Activated naive CD4-positive, alpha-beta T cell treated with anti-CD3 and anti-CD28 coated beads, Interleukin-2, amount 50 U/mL, for 72 hours (primary cell): ENCODE data around the gene IP6K3. TPM values are rescaled to one million over a fixed set of nuclear protein-coding genes. Genes with fewer than 3 reads are reported as not detected.
A peak's percentile ranks its signal among the peaks of the same experiment; 100 is the strongest.

Experiments
- ATAC-seq, 2 donors: fragments of 150-1000 bp; cut with Tn5 transposase; 2 replicates each; pipeline ENCODE4 v1.10.0; 2021; ENCODE audit warnings: mild to moderate bottlenecking in 2 of 2, moderate library complexity in 2 of 2
- DNase-seq, 2 donors: peaks; one replicate each; pipeline ENCODE4 v3.0.0; 2021 to 2022; ENCODE audit warnings: low spot score in 2 of 2
- H3K27ac Mint-ChIP-seq, 2 donors: one replicate each; pipeline ENCODE4 v1.8.0; 2022; ENCODE audit warnings: mild to moderate bottlenecking in 2 of 2, mixed read lengths in 2 of 2
- H3K36me3 Mint-ChIP-seq, 2 donors: one replicate each; pipeline ENCODE4 v1.8.0; 2022; ENCODE audit warnings: mixed read lengths in 2 of 2
- H3K9me3 Mint-ChIP-seq, 2 donors: one replicate each; pipeline ENCODE4 v1.8.0; 2022; ENCODE audit warnings: mixed read lengths in 2 of 2
- total RNA-seq, 2 donors: library from RNA; stranded (reverse); gene quantifications; one replicate each; pipeline ENCODE4 v1.2.3, GENCODE V29; 2022

The IP6K3 gene
- total RNA-seq, 2 donors from 2014 or later, result not detected

GRCh38 chr6:33768644-33769120 lies 22.0 kb upstream of the IP6K3 start:
- ATAC-seq, result peak; percentile 67 to 81
- H3K36me3 Mint-ChIP-seq, result no peaks in the 10 kb centered on the region
- no peak overlapping the region for H3K27ac Mint-ChIP-seq

DNA sequence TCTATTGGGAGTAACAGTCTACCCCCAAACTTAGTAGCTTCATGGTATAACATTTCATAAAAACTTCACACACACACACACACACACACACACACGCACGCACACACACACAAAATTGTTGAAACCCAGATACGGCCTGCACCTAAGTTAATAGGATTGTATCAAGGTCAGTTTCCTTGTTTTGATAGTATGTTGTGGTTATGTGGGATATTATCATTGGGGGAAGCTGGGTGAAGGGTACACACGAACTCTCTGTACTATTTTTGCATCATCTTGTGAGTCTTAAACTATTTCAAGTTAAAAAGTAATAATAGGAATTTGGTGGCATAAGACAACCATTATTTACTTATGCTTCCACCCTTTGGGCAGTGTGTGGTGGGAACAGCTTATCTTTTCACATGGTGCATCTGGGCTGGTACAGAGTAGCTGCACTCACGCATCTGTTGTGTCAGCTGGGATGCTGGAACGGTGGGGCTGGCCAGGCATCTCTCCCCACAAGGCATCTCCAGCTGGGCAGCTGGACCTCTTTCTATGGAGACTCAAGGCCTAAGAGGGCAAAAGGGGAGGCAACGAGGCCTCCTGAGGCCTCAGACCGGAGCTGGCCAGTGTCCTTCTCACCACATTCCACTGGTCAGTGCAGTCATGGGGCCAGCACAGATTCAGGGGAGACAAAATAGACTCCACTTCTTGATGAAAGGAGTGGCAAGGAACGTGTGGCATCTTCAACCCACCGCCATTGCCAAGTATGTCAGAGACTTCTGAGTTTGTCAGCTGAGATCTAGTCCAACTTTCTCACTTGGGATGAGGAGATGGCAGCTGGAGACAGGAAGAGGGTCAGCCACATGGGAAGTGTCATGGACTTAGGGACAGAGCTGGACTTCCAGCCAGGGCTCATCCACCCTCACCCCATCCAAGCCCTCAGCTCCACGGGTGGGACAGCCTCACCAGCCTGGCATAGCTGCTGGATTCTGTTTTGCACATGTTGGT lies 20.5 kb upstream of the IP6K3 start:
- Mint-ChIP-seq H3K9me3 (no peaks in the 10 kb centered on the region), H3K27ac (no peak overlapping the region), H3K36me3 (no peaks in the 10 kb centered on the region)
- DNase-seq, result no peak
- no peak for ATAC-seq

More at GRCh38 chr6:33768644-33769120, 22.0 kb upstream of the IP6K3 start:
- peak in 1 of 2 donors; percentile 83 for DNase-seq
- H3K9me3 Mint-ChIP-seq, result no peaks in the 10 kb centered on the region

GRCh38 chr6:33765368-33765767 lies 18.7 kb upstream of the IP6K3 start:
- Mint-ChIP-seq H3K27ac (peak overlapping the region in 1 of 2 donors; percentile 88), H3K9me3 (no peaks in the 10 kb centered on the region), H3K36me3 (no peaks in the 10 kb centered on the region)
- ATAC-seq (no peak), DNase-seq (no peak)

DNA sequence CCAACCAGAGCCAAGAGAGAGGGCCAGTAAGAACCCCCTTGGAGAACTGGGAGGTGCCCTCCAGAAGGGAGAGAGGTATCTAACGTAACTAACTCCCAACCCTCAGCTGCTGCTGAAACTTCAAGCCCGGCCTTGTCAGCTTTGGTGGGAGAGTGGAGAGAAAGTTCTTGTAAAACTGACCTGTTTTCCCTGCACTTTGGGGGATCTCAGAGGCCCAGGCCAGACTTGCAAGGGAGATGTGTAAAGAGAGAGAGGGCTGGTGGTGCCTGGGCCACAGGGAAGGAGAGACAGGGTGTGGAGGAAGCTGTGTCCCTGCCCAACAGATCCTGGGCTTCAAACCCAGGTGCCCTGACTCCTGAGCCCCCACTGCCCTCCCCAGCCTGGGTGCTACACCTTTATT lies 17.3 kb upstream of the IP6K3 start:
- Mint-ChIP-seq H3K9me3 (no peaks in the 10 kb centered on the region), H3K27ac (no peak overlapping the region), H3K36me3 (no peaks in the 10 kb centered on the region)
- ATAC-seq, result no peak
- DNase-seq, result no peak

- no peaks in the 10 kb centered on the region for H3K36me3 Mint-ChIP-seq
- H3K9me3 Mint-ChIP-seq, result no peaks in the 10 kb centered on the region
- DNase-seq, result no peak
- ATAC-seq, result no peak
- no peak overlapping the region for H3K27ac Mint-ChIP-seq
Observed at GRCh38 chr6:33763483-33763882, 16.8 kb upstream of the IP6K3 start.

DNA sequence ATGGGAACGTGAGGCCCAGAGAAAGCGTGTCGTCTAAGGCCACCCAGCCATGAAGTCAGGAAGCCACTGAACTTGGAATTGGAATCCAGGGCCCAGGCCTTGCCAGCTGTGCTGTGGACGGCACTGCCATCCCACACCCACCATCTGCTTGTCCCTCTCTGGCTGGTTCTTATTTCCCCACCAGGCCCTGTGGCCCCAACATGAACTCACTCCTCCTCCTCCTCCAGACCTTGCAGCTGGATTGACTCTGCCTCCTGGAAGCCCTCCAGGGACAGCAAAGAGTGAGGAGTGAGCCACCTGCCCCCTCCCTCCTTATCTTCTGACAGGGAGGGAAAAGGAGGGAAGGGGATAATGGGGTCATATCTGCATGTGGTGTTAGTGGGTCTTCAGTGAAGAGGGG lies 16.0 kb upstream of the IP6K3 start:
- Mint-ChIP-seq H3K27ac (no peak overlapping the region), H3K9me3 (no peaks in the 10 kb centered on the region), H3K36me3 (no peaks in the 10 kb centered on the region)
- ATAC-seq, result no peak
- no peak for DNase-seq

GRCh38 chr6:33761922-33762629 lies 15.4 kb upstream of the IP6K3 start:
- H3K36me3 Mint-ChIP-seq, result no peaks in the 10 kb centered on the region
- no peaks in the 10 kb centered on the region for H3K9me3 Mint-ChIP-seq
- ATAC-seq (peak; percentile 70 to 84), DNase-seq (peak in 1 of 2 donors; percentile 54)
- H3K27ac Mint-ChIP-seq, result no peak overlapping the region

DNA sequence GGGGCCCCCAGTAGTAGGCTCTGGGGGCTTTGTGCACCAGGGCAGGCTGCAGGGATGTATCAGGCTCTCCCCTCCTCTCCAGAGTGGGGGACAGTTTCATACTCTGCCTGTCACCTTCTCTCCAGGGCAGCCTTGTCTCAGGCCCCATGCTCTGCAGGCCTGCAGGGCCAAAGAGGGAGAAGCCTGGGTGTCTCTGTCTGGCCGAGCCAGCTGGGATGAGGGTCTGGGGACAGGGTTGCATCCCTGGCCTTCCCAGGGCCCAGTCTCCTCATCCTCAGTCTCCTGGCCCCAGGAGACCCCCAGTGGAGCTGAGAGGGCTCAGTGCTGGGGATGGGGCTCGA lies 14.8 kb upstream of the IP6K3 start:
- ATAC-seq (no peak), DNase-seq (no peak)
- no peaks in the 10 kb centered on the region for H3K9me3 Mint-ChIP-seq
- H3K36me3 Mint-ChIP-seq, result no peaks in the 10 kb centered on the region
- H3K27ac Mint-ChIP-seq, result no peak overlapping the region

GRCh38 chr6:33759887-33760629 lies 13.4 kb upstream of the IP6K3 start:
- Mint-ChIP-seq H3K36me3 (no peaks in the 10 kb centered on the region), H3K27ac (peak overlapping the region in 1 of 2 donors; percentile 12), H3K9me3 (no peaks in the 10 kb centered on the region)
- no peak for ATAC-seq
- no peak for DNase-seq

- DNase-seq (no peak), ATAC-seq (no peak)
- no peak overlapping the region for H3K27ac Mint-ChIP-seq
- no peaks in the 10 kb centered on the region for H3K9me3 Mint-ChIP-seq
- no peaks in the 10 kb centered on the region for H3K36me3 Mint-ChIP-seq
Observed at GRCh38 chr6:33758815-33759216, 12.1 kb upstream of the IP6K3 start.

DNA sequence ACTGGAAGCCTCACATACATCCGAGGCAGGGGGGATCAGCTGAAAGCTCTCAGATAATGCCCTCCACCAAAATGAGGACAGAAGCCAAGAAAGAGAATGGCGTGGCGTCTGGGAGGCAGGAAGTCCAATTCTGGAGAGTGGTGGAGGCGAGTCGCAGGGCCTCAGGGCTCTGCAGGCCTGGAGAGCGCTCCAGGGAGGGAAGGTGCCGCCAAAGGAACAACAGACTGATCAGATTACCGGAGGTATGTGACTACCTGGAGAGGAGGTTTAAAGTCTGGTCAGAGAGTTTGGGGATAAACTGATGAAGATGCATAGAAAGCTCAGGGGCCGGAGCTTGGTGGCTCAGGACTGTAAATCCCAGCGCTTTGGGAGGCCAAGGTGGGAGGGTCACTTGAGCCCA lies 11.2 kb upstream of the IP6K3 start:
- Mint-ChIP-seq H3K27ac (peak overlapping the region in 1 of 2 donors; percentile 44), H3K36me3 (no peaks in the 10 kb centered on the region), H3K9me3 (no peaks in the 10 kb centered on the region)
- ATAC-seq (no peak), DNase-seq (no peak)

DNA sequence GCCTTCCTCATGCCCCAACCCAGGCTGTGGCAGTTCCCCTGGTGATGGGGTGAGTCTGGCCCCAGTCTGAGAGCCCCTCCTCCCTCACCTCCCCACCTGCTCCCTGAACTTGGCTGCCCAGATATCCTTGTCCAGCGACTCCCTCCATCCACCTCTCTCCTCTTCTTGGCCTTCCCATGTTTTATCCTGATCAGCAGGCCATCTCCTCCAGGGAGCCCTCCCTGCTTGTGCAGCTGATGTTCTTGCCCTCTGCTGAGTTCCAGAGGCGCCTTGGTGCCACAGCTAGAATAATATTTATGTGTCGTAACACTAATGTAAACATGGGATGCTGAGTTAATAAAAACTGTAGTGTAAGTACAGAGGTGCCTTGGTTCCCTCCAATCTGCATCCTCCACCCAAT lies 10.4 kb upstream of the IP6K3 start:
- Mint-ChIP-seq H3K36me3 (no peaks in the 10 kb centered on the region), H3K9me3 (no peaks in the 10 kb centered on the region), H3K27ac (no peak overlapping the region)
- ATAC-seq (no peak), DNase-seq (no peak)

GRCh38 chr6:33756211-33756954 lies 9.7 kb upstream of the IP6K3 start:
- DNase-seq (no peak), ATAC-seq (no peak)
- no peaks in the 10 kb centered on the region for H3K9me3 Mint-ChIP-seq
- no peaks in the 10 kb centered on the region for H3K36me3 Mint-ChIP-seq
- H3K27ac Mint-ChIP-seq, result peak overlapping the region in 1 of 2 donors; percentile 77

DNA sequence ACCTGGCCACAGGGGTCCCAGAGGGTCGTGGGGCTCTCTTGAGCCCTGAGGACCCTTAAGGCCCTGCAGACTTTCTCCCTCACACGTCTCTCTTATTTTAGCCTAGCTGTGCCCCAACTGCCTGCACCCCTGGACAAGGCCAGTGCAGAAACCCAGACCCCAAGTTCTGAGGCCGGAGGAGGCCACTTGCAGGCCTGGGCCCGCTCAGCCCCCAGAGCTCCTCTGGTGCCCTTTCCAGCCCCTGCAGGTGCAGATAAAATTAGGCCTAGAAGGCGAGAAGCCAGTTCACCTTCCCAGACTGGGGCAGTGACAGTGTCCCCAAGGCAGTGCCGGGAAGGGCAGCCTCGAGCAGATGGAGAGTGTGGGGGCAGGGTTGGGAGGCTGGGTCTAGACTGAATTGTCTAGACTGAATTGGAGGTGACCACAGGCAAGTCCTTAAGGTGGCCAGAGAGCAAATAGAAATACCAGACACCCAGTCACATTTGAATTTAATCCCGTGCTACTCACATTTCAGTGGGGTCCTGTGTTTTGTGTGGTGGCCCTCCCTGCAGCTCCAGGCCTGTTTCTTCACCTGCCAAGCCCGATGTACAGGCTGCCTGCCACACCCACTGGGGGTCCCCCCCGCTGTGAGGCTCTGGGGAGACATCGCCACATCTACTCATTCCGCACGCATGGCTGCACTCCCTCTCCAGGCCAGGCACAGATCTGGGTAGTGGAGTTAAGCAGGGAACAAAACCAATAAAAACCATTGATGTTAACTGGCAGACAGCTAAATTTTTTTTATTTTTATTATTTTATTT lies 8.6 kb upstream of the IP6K3 start:
- Mint-ChIP-seq H3K36me3 (no peaks in the 10 kb centered on the region), H3K9me3 (no peaks in the 10 kb centered on the region), H3K27ac (no peak overlapping the region)
- DNase-seq (no peak), ATAC-seq (no peak)

DNA sequence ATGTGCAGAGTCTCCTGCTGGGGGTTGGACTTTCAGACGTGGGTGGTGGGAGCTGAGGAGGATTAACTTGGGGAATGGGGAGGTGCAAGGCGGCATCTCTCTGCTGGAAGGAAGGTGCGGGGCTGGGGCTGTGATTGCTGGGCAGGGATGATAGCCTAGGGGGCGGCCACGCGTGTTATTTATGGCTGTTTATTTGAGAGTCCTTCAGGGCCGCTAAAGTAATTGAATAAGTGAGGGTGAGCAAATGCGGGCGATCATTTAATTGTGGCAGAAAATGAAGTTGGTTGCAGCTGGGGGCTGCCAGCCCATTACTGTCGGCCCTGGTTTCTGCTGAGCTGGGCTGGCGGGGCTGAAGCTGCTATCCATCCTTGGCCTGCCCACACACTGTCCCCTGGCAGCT lies 7.5 kb upstream of the IP6K3 start:
- no peak for ATAC-seq
- H3K9me3 Mint-ChIP-seq, result no peaks in the 10 kb centered on the region
- DNase-seq, result no peak
- no peak overlapping the region for H3K27ac Mint-ChIP-seq
- no peaks in the 10 kb centered on the region for H3K36me3 Mint-ChIP-seq

- ATAC-seq, result no peak
- no peaks in the 10 kb centered on the region for H3K36me3 Mint-ChIP-seq
- H3K9me3 Mint-ChIP-seq, result no peaks in the 10 kb centered on the region
- no peak overlapping the region for H3K27ac Mint-ChIP-seq
- DNase-seq, result no peak
Observed at GRCh38 chr6:33752646-33753015, 5.9 kb upstream of the IP6K3 start.
